SIG-M5 (cell line): Measurements from ENCODE around the gene KIAA1549.

Experiments used
- DNase-seq: peaks from one replicate; lab custom pipeline; 2025; lab: John Stamatoyannopoulos, UW

Gene KIAA1549

DNA sequence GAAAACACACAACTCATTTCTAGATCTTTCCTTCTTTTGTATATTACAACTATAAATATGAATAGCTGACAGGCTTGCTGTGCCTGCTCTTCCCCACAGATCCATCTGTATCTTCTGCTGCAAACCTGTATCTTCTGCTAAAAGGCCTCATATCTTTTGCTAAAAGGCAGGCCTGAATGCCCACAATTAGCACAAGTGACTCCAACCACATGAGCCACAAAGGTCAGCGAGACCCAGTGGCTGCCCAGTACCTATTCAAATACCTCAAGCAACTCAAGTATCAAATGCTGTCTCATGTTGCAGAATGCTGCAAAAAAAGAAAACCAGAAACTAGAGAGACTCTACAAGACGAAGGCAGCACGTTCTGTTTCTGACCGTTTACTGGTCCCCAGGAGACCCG lies 128.7 kb downstream of the KIAA1549 start:
- no peak for DNase-seq

DNA sequence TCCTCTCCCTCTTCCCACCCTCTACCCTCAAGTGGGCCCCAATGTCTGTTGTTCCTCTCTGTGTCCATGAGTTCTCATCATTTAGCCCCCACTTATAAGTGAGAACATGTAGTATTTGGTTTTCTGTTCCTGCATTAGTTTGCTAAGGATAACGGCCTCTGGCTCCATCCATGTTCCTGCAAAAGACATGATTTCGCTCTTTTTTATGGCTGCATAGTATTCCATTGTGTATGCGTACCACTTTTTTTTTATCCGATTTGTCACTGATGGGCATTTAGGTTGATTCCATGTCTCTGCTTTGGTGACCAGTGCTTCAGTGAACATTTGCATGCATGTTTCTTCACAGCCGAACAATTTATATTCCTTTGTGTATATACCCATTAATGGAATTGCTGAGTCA lies 131.5 kb downstream of the KIAA1549 start:
- DNase-seq, result no peak

- no peak for DNase-seq
These were observed 132.9 kb downstream of the KIAA1549 start for GRCh38 chr7:138848056-138848980.

GRCh38 chr7:138845711-138846110 lies 135.5 kb downstream of the KIAA1549 start:
- no peak for DNase-seq

DNA sequence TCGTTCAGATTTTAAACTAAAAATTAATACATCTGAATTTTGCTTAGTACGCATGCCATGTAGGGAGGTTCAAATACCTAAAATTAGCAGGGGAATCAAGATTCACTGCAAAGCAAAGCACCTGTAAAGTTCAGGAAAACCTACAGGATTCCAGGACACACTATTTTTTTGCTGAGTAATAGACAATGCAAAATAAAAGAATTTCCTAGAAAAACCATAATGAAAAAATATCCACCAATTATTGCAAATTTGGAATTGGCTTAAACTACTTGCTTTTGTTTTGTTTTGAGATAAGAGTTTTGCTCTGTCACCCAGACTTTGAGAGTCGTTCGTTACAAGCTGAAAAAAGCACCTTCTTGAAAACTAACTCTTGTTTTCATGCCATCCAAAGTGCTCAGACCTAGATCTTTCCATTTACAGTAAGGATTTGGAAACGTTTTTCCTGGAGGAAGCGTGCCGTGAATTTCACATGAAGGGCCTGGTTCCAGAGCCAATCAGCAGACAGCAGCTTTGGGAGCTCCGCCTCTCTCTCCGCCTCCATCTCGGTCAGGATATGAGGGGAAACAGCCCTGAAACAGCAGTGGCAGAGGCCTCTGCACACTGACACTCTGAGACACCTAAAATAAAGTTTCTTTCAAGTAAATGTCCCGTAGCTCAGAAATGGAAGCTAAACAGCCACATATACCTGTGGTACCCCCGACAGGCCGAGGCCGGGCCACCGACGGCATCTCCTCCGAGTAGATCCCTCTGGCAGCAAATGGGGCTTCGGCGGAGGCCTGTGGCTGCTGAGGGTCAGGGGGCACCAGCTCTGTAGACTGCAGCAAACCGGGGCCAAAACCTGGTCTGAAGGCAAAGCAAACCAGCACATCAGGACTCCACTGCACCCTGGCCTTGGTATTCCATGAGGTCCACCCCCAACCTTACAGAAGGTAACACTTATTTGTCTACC lies 137.3 kb downstream of the KIAA1549 start:
- no peak for DNase-seq

DNA sequence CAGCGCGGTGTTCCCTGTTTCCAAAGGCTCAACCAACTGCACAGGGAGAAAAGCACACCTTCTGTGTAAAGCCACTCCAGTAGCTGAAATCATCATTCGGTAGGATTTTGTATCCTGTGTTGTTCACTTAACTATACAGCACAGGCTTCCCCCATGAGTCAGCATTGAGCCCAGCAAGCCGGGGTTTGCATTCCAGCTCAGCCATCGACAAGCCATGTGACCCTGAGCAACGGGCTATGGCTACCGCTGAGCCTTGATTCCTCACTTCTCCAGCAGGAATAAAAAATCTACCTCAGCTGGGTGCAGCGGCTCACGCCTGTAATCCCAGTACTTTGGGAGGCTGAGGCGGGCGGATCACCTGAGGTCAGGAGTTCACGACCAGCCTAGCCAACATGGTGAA lies 139.1 kb downstream of the KIAA1549 start:
- no peak for DNase-seq

GRCh38 chr7:138838166-138838565 lies 143.0 kb downstream of the KIAA1549 start:
- no peak for DNase-seq

DNA sequence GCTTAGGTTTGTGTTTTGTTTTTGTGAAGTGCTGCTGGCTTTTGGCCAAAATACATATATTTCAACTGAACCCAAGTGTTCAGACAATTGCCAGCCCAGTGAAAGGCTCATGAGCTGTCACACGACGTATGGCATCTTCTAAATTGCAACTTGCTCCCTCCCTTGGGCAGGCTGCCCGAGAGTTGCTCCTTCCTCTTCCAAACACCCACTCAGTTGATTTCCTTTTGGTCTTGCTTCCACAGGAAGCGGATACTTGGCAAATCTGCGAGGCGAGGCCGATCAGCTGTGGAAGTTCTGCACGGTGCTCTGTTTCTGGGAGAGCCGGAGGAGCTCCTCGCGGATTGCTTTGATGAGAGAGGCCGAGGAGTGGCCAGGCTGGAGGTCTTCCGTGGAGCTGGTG lies 143.6 kb downstream of the KIAA1549 start:
- DNase-seq, result no peak

- no peak for DNase-seq
These were observed 146.1 kb downstream of the KIAA1549 start for GRCh38 chr7:138835087-138835486.

- DNase-seq, result no peak
These were observed 146.6 kb downstream of the KIAA1549 start for GRCh38 chr7:138834583-138834982.

GRCh38 chr7:138833596-138833995 lies 147.6 kb downstream of the KIAA1549 start:
- no peak for DNase-seq

DNA sequence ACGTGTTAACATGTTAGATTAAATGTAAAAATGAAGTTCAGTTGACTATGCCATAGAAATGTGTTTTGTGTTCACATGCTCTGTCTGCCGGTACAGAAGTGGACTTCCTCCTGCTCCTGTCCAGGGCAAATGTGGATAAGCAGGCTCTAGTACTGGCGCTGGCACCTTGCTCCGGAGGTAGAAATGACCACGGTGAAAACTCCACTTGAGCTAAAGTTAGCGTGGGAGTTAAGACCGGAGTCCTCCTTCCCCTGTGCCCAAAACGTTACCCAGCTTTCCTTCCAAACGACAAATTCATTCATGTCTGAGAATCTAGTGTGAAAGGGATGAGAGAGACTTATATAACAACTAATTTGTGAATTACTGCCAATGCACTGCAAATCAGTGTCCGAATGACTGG lies 148.2 kb downstream of the KIAA1549 start:
- no peak for DNase-seq

DNA sequence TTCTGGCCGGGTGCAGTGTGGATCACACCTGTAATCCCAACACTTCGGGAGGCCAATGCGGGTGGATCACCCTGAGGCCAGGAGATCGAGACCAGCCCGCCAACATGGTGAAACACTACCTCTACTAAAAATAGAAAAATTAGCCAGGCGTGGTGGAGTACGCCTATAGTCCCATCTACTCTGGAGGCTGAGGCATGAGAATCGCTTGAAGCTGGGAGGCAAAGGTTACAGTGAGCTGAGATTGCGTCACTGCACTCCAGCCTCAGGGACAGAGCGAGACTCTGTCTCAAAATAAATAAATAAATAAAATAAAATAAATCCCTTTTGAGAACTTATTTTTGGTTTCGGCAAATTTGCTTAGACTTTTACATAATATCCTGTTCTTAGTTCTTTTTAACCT lies 151.9 kb downstream of the KIAA1549 start:
- DNase-seq, result no peak

DNA sequence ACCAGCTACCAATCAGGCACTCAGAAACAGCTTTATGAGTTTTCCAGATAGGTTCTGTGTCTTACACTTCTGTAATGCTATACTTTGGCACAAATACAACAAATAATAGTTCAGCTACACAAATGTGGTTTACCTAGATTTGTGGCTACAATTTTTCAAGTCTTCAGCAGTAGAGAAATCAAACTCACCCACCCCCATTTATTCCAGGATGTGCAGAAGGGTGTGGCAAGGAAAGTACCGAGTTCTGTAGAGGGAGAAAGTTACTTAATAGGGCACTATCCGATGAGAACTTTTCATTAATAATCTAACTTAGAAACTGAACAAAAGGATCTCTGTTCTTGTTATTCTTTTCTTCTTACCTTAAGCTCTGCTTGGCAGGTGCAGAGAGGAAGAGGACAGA lies 152.9 kb downstream of the KIAA1549 start:
- DNase-seq, result no peak

DNA sequence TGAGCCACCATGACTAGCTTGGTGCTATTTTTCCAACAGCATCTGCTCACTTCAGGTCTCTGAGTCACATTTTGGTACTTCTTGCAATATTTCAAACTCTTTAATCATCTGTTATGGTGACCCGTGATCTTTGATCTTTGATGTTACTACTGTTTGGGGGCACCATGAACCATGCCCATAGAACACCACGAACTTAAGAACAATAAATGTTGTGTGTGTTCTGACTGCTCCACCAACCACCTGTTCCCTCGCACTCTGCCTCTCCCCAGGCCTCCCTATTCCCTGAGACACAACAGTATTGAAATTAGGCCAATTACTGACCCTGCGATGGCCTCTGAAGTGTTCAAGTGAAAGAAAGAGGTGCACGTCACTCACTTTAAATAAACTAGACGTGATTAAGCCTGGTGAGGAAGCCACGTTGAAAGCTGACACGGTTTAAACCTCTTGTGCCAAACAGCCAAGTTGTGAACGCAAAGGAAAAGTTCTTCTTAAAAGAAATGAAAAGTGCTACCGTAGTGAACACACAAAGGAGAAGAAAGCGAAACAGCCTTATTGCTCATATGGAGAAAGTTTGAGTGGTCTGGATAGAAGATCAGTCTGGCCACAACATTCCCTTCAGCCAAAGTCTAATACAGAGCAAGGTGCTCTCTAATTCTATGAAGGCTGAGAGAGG lies 156.0 kb downstream of the KIAA1549 start:
- no peak for DNase-seq

GRCh38 chr7:138822867-138823535 lies 158.2 kb downstream of the KIAA1549 start:
- DNase-seq, result no peak

DNA sequence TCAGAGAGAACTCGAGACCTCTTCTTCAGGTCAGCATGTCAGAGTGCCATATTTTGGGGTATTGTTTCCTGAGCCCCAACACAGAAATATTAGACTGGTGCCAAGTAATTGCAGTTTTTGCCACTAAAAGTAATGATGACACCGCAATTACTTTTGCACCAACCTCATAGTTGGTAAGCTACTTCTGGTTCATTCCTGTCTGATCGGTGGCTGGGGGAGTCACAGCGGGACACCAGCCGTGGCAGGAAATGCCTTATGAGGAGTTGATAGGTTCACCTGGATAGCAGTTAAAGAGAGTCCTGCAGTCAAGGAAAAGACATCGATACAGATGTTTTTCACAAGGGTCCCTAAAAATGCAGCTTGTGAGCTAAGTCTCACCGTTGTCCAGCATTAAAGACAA lies 159.3 kb downstream of the KIAA1549 start:
- no peak for DNase-seq

- DNase-seq, result no peak
These were observed 161.6 kb downstream of the KIAA1549 start for GRCh38 chr7:138819625-138820024.

- no peak for DNase-seq
These were observed 164.5 kb downstream of the KIAA1549 start for GRCh38 chr7:138816650-138817049.

- no peak for DNase-seq
These were observed 166.3 kb downstream of the KIAA1549 start for GRCh38 chr7:138814816-138815332.

- DNase-seq, result no peak
These were observed 167.2 kb downstream of the KIAA1549 start for GRCh38 chr7:138813945-138814344.
